AG08395 (cell line): ENCODE results near the gene ADARB2.
"Not testable (repeated sequence)": the region's sequence is repeated elsewhere in the genome, so short reads cannot be mapped to it uniquely, and the experiment has no call there.

Experiments used
- DNase-seq: peaks from one replicate; pipeline ENCODE4 v3.0.0; 2012; ENCODE audit warnings: mixed read lengths, low spot score

Gene ADARB2

DNA sequence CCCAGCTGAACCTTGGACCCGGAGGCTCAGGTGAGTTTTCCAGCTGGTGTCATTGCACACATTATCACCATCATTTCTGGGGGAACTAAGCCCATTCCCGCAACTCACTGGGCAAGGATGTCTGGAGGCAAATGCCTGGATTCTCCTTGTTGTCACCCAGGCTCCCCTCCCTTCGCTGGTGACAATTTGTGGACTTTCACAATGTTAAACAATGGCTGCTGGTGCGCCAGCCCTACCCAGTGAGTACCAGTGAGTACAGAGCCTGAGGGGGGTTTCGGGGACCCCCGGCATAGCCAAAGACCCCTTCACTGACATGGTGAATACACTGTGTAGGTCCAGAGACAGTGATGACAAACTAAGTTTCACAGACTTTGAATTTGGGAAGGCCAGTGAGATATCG, 189.2 kb downstream of the ADARB2 start:
- DNase-seq: no peak

- no peak for DNase-seq
These were observed 190.8 kb downstream of the ADARB2 start for GRCh38 chr10:1546431-1547110.

DNA sequence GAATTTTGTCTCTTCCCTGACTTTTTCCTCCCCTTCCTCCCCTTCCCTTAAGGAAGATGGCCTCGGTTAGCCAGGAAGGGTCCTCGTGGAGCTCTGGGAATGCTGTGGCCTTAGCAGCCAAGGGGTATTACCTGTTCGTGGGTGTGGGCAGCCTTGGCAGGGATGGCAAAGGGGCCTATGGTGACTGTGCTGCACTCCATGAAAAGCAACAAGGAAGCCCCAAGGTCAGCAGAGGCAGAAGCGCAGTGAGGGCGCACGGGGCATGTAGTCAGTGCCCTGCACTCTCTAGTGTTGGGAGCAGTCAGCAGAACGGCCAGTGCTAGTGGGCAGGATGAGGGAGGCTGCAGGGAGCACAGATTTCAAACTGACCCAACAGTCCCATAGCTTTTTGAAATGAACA, 191.8 kb downstream of the ADARB2 start:
- no peak for DNase-seq

- DNase-seq: no peak
These were observed 192.4 kb downstream of the ADARB2 start for GRCh38 chr10:1544929-1545328.

- no peak for DNase-seq
These were observed 193.1 kb downstream of the ADARB2 start for GRCh38 chr10:1544209-1544673.

GRCh38 chr10:1543596-1543995, 193.7 kb downstream of the ADARB2 start:
- no peak for DNase-seq

GRCh38 chr10:1542941-1543340, 194.4 kb downstream of the ADARB2 start:
- DNase-seq: no peak

- DNase-seq: no peak
These were observed 197.2 kb downstream of the ADARB2 start for GRCh38 chr10:1540144-1540543.

DNA sequence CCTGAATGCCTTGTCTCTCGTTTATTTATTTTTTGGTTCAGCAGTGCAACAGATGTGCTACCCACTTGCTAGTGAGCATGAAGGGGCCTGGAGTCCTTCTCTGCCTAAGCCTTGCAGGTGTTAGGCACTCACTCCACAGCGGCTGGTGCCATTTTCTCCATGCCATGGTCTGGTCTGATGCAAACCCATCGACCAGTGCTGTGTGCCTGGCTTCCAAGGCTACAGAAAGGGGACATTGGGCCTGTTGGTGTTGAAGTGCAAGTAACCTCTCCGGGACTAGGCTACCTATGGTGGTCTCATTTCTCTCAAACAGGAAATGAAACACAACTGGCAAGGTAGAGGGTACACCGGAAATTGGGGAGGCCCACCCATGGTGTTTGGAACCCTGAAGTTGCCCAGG, 198.1 kb downstream of the ADARB2 start:
- DNase-seq: no peak

DNA sequence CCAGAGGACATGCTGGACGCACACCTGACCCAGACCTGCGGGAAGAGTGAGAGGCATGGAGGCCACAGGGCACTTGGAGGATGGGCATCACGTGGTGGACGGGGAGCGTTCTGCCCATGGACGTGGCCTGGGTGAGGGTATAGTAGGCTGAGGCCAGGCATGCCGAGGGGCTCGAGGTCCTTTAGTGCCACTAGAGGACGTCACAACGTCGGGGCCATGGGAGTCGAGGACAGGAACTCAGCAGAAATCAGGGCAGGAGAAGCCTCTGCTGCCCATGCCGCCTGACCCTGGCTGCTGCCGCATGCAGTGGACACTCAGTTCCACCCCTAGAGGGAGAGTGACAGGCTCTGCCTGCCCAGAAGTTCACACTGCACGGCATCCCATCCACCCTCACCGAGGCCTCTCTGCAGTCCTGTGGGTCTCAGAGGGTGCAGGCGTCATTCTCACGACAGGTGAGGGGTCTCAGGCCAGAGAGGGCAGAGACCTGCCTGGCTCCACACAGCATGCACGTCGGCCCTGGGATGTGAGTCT, 198.7 kb downstream of the ADARB2 start:
- no peak for DNase-seq

DNA sequence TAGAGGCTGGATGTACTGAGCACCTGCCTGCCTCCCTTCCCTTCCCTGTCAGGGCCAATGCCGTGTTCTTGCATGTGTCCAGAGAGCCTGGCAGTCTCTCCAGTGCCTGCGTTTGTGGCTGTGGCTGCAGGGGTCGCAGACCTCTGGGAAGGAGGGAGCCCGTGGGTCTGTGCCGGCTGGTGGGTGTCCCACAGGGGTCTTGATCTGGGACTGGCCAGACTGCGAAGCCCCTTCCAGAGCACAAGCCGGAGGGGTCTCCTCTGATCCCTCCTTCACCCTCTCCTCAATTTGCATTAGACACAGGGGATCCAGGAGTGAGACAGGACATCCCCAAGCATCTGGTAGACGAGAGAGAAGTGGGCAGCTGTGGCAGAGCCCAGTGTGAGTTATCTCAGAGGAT, 199.2 kb downstream of the ADARB2 start:
- no peak for DNase-seq

DNA sequence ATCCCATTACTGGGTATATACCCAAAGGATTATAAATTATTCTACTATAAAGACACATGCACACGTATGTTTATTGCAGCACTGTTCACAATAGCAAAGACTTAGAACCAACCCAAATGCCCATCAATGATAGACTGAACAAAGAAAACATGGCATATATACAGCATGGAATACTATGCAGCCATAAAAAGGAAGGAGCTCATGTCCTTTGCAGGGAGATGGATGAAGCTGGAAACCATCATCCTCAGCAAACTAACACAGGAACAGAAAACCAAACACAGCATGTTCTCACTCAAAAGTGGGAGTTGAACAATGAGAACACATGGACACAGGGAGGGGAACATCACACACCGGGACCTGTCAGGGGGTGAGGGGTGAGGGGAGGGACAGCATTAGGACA, 199.9 kb downstream of the ADARB2 start:
- not testable (repeated sequence) for DNase-seq

DNA sequence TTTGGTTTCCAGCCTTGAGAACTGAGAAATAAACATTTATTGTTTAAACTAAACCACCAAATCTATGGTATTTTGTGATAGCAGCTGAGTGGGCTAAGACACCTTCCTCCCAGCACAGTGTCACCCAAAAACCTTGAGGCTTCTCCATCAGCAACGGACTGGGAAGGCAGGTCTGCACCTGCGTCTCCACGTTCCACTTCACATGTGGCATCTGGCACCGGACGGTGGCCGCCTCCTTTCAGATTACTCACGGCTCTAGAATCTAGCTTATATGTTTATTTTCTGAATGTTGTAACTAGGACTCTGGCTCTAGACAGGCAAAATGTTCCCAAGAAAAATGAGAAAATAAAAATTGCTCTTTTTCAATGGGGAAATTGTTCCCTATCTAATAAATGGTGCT, 201.0 kb downstream of the ADARB2 start:
- no peak for DNase-seq

DNA sequence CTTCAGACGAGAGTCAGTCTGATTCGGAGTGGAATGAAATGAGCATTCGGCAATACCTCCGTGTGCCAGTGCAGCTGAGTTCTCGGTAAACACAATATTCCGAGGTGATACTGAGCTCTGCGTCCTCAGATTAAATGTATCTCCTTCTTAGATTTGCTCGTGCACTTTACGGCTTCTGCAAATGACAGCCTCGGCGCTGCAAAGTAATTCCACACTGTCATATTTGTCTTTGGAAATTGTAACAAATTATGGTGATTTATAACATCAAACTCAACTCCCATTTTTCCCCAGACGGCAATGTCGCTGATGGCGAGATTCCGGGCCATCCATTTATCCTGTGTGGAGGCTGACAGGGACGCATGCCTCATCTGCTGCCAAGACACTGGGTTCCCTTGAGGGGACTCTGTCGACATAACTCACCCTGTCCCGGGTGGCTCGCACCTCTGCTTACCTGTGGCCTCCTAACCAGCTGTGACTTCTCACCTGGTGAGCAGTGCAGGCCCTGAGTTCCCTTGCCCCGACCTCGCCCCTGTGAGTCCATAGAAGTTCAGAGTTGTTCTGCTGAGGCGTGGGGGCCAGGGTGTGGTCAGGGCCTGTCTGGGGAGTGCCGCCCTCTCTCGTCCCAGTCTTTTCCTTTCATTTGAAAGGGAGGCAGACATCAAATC, 201.9 kb downstream of the ADARB2 start:
- no peak for DNase-seq

DNA sequence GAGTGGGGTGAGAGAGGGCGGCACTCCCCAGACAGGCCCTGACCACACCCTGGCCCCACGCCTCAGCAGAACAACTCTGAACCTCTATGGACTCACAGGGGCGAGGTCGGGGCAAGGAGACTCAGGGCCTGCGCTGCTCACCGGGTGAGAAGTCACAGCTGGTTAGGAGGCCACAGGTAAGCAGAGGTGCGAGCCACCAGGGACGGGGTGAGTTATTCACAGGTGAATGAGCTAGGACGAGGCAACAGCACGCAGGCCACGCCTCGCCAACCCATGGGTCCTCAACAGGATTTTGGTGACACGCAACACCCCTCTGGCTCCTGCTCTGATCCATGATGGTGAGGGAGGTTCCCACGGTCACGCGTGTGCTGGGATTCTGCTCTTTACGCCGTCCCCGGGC, 202.5 kb downstream of the ADARB2 start:
- no peak for DNase-seq

DNA sequence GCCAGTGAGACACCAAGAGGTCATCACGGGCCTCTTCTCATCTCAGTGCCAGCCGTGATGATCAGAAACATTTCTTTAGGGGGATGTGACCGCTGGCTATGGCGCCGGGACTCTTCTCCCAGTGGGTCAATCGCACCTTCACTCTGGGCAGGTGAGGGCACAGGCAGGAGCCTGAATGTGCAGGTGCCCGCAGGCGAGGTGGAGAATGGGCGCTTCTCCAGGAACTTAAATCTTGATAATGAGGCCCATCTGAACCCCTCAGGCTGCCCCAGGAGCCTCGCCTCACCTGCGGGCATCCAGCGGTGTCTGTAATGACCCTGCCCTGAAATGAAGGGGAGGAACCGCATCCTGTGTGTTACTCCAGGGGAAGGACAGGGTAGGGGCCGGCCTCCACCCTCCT, 204.7 kb downstream of the ADARB2 start:
- DNase-seq: no peak

- no peak for DNase-seq
These were observed 205.3 kb downstream of the ADARB2 start for GRCh38 chr10:1531883-1532597.

DNA sequence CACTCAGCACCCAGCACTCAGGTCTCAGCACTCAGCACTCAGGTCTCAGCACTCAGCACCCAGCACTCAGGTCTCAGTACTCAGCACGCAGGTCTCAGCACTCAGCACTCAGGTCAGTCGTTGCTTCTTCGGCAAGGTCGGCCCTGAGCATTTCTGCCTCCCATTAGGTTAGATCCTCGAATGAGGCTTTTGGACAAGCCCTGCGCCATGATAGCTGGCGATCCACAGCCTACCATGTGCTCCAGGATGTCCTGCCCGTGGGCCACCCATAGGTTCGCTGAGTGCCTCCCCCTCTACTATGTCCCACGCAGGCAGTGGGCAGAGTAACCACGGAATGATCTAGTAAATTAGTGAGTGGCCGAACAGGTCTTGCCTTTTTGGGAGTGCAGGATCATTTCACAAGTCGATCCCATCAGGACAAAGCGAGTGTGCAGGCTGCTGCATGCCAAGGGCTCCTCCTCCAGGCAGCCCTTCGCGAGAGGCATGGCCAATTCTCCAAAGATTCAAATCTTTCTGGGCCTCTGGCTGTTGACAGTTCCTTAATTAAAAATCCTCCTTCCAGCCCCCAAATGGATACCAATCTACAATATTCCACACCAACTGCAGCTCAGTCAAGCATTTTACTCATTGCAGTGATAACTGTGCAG, 206.3 kb downstream of the ADARB2 start:
- no peak for DNase-seq

- no peak for DNase-seq
These were observed 207.4 kb downstream of the ADARB2 start for GRCh38 chr10:1529806-1530413.

- DNase-seq: no peak
These were observed 209.4 kb downstream of the ADARB2 start for GRCh38 chr10:1527951-1528350.

- no peak for DNase-seq
These were observed 210.8 kb downstream of the ADARB2 start for GRCh38 chr10:1526436-1527055.
